A549 (cell line): ENCODE results near the gene GALNTL6.

Source experiments
- CBX2 ChIP-seq: fragments of 200-600 bp; sonication (generic); IDR thresholded peaks from 2 replicates; pipeline ENCODE4 v1.6.1; 2016; ENCODE audit warnings: low read depth, mild to moderate bottlenecking, borderline replicate concordance
- CBX8 ChIP-seq: fragments of 200-600 bp; sonication (generic); IDR thresholded peaks from 2 replicates; pipeline ENCODE4 v1.6.1; 2016
- CTCF ChIP-seq: fragments of >200 bp; sonication (Bioruptor Twin); formaldehyde crosslinking; IDR thresholded peaks from 3 replicates; pipeline ENCODE4 v1.5.1; 2016
- ELK1 ChIP-seq: fragments of 150-350 bp; IDR thresholded peaks from 2 replicates; pipeline ENCODE4 v1.6.1; 2014; ENCODE audit warnings: low read depth, mild to moderate bottlenecking, low read length
- GATA3 ChIP-seq: IDR thresholded peaks from 2 replicates; pipeline ENCODE4 v1.6.1; 2012; ENCODE audit warnings: borderline replicate concordance
- HDAC2 ChIP-seq: fragments of 200-600 bp; sonication (generic); IDR thresholded peaks from 2 replicates; pipeline ENCODE4 v1.6.1; 2016
- HMGXB4 ChIP-seq: fragments of 250-450 bp; sonication (Bioruptor Pico); IDR thresholded peaks from 2 replicates; pipeline ENCODE4 v1.5.0; 2021; ENCODE audit warnings: mild to moderate bottlenecking, moderate library complexity, borderline replicate concordance
- MAFK ChIP-seq: fragments of 450-650 bp; IDR thresholded peaks from 2 replicates; pipeline ENCODE4 v1.6.1; 2014; ENCODE audit not compliant: partially characterized antibody
- MAZ ChIP-seq: fragments of 150-350 bp; IDR thresholded peaks from 2 replicates; pipeline ENCODE4 v1.6.1; 2014; ENCODE audit warnings: antibody characterized with exemption, low read depth, low read length, borderline replicate concordance
- POLR2A ChIP-seq: IDR thresholded peaks from 2 replicates; pipeline ENCODE4 v1.6.1; 2012; ENCODE audit warnings: mild to moderate bottlenecking, low read length
- RARB ChIP-seq: fragments of 250-450 bp; sonication (Bioruptor Pico); IDR thresholded peaks from 2 replicates; pipeline ENCODE4 v1.8.0; 2021; ENCODE audit warnings: mild to moderate bottlenecking, moderate library complexity
- RFX5 ChIP-seq: fragments of 450-650 bp; IDR thresholded peaks from 2 replicates; pipeline ENCODE4 v1.7.1; 2014; ENCODE audit warnings: antibody characterized with exemption, mild to moderate bottlenecking, moderate library complexity
- RNF2 ChIP-seq: fragments of 200-600 bp; sonication (generic); IDR thresholded peaks from 2 replicates; pipeline ENCODE4 v1.6.1; 2016; ENCODE audit warnings: low read depth, mild to moderate bottlenecking, antibody characterized with exemption, moderate library complexity, borderline replicate concordance
- ZC3H11A ChIP-seq: fragments of 450-650 bp; IDR thresholded peaks from 2 replicates; pipeline ENCODE4 v1.6.1; 2014; ENCODE audit warnings: antibody characterized with exemption, mild to moderate bottlenecking

- TF ChIP-seq HDAC2 (no peak), CTCF (no peak), RFX5 (no peak), MAZ (no peak), POLR2A (no peak), CBX8 (no peak), ZC3H11A (no peak), MAFK (no peak), RARB (no peak), GATA3 (no peak), ELK1 (no peak), CBX2 (no peak), RNF2 (no peak), HMGXB4 (CRISPR knock-in tag) (no peak)
Measured at GRCh38 chr4:172245516-172245915, 432.3 kb downstream of the GALNTL6 start.
